SU-DHL-6 (cell line): ENCODE measurements around the gene GOLGA8R.
"Not testable (repeated sequence)": the region's sequence is repeated elsewhere in the genome, so short reads cannot be mapped to it uniquely, and the experiment has no call there.

Experiments
- H2AFZ ChIP-seq: fragments of 200-600 bp; sonication (generic); 2 replicates; pipeline ENCODE4 v1.6.1; 2014; ENCODE audit warnings: low read depth, mild to moderate bottlenecking, moderate library complexity, mixed read lengths, antibody characterized with exemption, low read length; ENCODE audit not compliant: severe bottlenecking
- H3F3A ChIP-seq: fragments of 200-600 bp; shearing (Covaris generic); 2 replicates; pipeline ENCODE4 v1.6.0; 2016; ENCODE audit warnings: antibody characterized with exemption, mild to moderate bottlenecking; ENCODE audit not compliant: insufficient read depth
- H3K27ac ChIP-seq: fragments of 200-600 bp; sonication (generic); 2 replicates; pipeline ENCODE4 v1.5.1; 2016; ENCODE audit warnings: low read depth, mild to moderate bottlenecking, low read length, moderate library complexity, mixed read lengths
- H3K27me3 ChIP-seq: fragments of 200-600 bp; sonication (generic), shearing (Covaris generic); 2 replicates; pipeline ENCODE4 v1.6.0; 2014; ENCODE audit warnings: mild to moderate bottlenecking, low read length
- H3K36me3 ChIP-seq: fragments of 200-600 bp; sonication (generic); 2 replicates; pipeline ENCODE4 v1.6.1; 2014; ENCODE audit warnings: mild to moderate bottlenecking, low read length, mixed read lengths
- H3K4me2 ChIP-seq: fragments of 300-600, 200-600 bp; shearing (Covaris generic), sonication (generic); 2 replicates; pipeline ENCODE4 v1.6.0; 2014; ENCODE audit warnings: low read length, low read depth, mild to moderate bottlenecking; ENCODE audit not compliant: poor library complexity, severe bottlenecking
- H3K4me3 ChIP-seq: fragments of 200-600 bp; sonication (generic); 2 replicates; pipeline ENCODE4 v1.5.1; 2014; ENCODE audit warnings: antibody characterized with exemption, low read length, mild to moderate bottlenecking, mixed read lengths; ENCODE audit not compliant: insufficient read depth, poor library complexity, severe bottlenecking
- H3K79me2 ChIP-seq: fragments of 200-600 bp; sonication (generic); 2 replicates; pipeline ENCODE4 v1.6.1; 2014; ENCODE audit warnings: mild to moderate bottlenecking, low read length, moderate library complexity; ENCODE audit not compliant: insufficient read depth
- H3K9ac ChIP-seq: fragments of 200-600 bp; sonication (generic); 2 replicates; pipeline ENCODE4 v1.7.0; 2014; ENCODE audit warnings: mild to moderate bottlenecking, low read length
- H3K9me2 ChIP-seq: fragments of 200-600 bp; sonication (generic); replicated peaks from 2 replicates; pipeline ENCODE4 v1.6.1; 2014; ENCODE audit warnings: low read length; ENCODE audit not compliant: insufficient read depth
- H3K9me3 ChIP-seq: fragments of 200-600 bp; sonication (generic); 2 replicates; pipeline ENCODE4 v1.6.1; 2014; ENCODE audit warnings: low read length, mixed read lengths; ENCODE audit not compliant: insufficient read depth
- H4K20me1 ChIP-seq: fragments of 200-600 bp; sonication (generic); 2 replicates; pipeline ENCODE4 v1.6.1; 2014; ENCODE audit warnings: low read depth, mild to moderate bottlenecking, antibody characterized with exemption, low read length, moderate library complexity, mixed read lengths

Gene GOLGA8R

GRCh38 chr15:30398988-30399387, 15.1 kb downstream of the GOLGA8R start:
- not testable (repeated sequence) for H3K27me3 ChIP-seq

GRCh38 chr15:30393664-30393991, 20.4 kb downstream of the GOLGA8R start:
- not testable (repeated sequence) for H3K4me2 ChIP-seq, H3K36me3 ChIP-seq, H3K9me3 ChIP-seq, H3K27ac ChIP-seq, H3K79me2 ChIP-seq, H3K9ac ChIP-seq, H4K20me1 ChIP-seq, H3K9me2 ChIP-seq, H3K27me3 ChIP-seq, H3K4me3 ChIP-seq, H2AFZ ChIP-seq, H3F3A ChIP-seq

More at GRCh38 chr15:30398988-30399387, 15.1 kb downstream of the GOLGA8R start:
- not testable (repeated sequence) for H3K27ac ChIP-seq, H4K20me1 ChIP-seq, H3K4me2 ChIP-seq, H3K9me3 ChIP-seq, H3K36me3 ChIP-seq, H2AFZ ChIP-seq, H3F3A ChIP-seq, H3K9ac ChIP-seq, H3K9me2 ChIP-seq, H3K79me2 ChIP-seq, H3K4me3 ChIP-seq

GRCh38 chr15:30392766-30393663, 21.0 kb downstream of the GOLGA8R start, which contains the start of gene CHRFAM7A:
CHRFAM7A (minus strand) TSS chr15:30393540; CDS start chr15:30383351, 10,189 bp downstream.
- H3F3A ChIP-seq, H3K27me3 ChIP-seq, H3K4me2 ChIP-seq, H3K36me3 ChIP-seq, H3K9me3 ChIP-seq, H4K20me1 ChIP-seq, H3K9me2 ChIP-seq, H2AFZ ChIP-seq, H3K9ac ChIP-seq, H3K27ac ChIP-seq, H3K79me2 ChIP-seq, H3K4me3 ChIP-seq: not testable (repeated sequence)

DNA sequence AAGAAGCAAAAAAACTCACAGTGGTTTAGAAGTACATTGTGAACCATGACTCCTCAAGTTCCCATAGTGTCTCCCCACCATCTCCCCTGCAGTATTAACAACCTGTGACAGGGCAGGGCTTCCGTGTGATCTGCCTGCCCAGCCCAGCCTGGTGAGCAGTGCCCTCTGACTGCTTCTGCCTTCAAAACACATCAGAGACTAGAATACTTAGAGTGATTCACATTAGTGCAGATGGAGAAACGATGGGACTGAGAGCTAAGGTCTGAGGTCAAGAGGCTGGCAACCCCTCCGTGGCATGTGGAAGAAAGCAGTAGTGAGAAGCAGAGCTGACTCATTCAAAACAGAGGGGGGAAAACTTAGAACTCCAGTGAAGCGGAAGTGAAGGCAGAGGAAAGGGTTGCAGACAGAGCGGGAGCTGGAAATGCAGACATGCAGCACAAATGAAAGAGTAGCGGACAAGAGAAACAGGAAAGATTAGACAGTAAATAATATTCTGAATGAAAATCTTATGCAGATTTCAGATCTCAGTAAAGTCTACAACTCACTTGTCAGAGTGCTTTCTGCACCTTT, 27.7 kb downstream of the GOLGA8R start:
- not testable (repeated sequence) for H4K20me1 ChIP-seq, H3K9me2 ChIP-seq, H3K4me2 ChIP-seq, H3K27ac ChIP-seq, H3K9ac ChIP-seq, H3F3A ChIP-seq, H3K9me3 ChIP-seq, H3K36me3 ChIP-seq, H2AFZ ChIP-seq, H3K27me3 ChIP-seq, H3K4me3 ChIP-seq, H3K79me2 ChIP-seq

- H3K9me2 ChIP-seq, H3K27me3 ChIP-seq, H3K9me3 ChIP-seq, H3K36me3 ChIP-seq, H4K20me1 ChIP-seq, H3K4me2 ChIP-seq, H2AFZ ChIP-seq, H3K9ac ChIP-seq, H3F3A ChIP-seq, H3K4me3 ChIP-seq, H3K79me2 ChIP-seq, H3K27ac ChIP-seq: not testable (repeated sequence)
Measured at GRCh38 chr15:30377082-30377413, 37.0 kb downstream of the GOLGA8R start.

DNA sequence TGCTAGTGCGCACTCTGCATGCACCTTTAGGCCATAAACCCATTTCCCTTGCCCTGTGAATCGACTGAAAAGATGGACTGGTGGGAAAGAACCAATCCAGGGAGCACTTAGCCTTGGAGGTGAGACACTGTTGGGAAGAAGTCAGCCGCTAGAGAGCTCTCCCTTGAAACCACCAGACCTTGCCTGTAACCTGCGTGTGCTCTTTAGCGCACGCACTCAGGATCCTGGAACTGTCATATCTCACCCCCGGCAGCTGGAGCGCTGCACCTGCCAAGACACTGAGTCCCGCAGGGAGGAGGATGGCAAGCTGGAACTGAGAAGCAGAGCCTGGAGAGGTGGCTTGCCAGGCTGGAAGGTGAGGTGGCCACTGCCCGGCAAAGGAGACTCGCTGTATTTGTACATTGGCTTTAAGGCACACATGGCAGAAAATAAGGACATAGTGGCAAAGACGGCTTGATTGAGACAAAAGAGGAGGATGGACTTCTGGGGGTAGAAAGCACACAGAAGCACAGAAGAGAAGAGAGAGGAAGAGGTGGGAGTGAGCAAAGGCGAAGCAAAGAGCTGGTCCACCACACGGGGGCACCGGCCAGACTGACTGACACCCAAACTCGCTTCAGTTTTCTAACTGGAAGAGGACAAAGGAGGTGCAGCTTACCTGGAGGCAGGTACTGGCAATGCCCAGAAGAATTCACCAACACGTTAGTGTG, 37.5 kb downstream of the GOLGA8R start:
- not testable (repeated sequence) for H3K36me3 ChIP-seq, H3K9me2 ChIP-seq, H4K20me1 ChIP-seq, H2AFZ ChIP-seq, H3K27me3 ChIP-seq, H3K9ac ChIP-seq, H3K27ac ChIP-seq, H3K4me2 ChIP-seq, H3F3A ChIP-seq, H3K4me3 ChIP-seq, H3K79me2 ChIP-seq, H3K9me3 ChIP-seq

DNA sequence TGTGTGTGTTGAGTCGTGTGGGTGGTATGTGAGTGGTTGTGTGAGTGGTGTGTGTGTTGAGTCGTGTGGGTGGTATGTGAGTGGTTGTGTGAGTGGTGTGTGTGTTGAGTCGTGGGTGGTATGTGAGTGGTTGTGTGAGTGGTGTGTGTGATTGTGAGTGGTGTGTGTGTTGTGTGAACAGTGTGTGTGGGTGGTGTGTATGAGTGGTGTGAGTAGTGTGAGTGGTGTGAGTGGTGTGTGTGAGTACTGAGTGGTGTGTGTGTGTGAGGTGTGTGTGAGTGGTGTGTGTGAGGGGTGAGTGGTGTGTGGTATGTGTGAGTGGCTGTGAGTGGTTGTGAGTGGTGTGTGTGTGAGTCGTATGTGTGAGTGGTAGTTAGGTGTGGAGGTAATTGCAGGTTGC, 38.2 kb downstream of the GOLGA8R start:
- H3K9me3 ChIP-seq, H3F3A ChIP-seq, H3K27me3 ChIP-seq, H3K4me3 ChIP-seq, H3K36me3 ChIP-seq, H3K9me2 ChIP-seq, H4K20me1 ChIP-seq, H3K4me2 ChIP-seq, H3K27ac ChIP-seq, H3K9ac ChIP-seq, H2AFZ ChIP-seq, H3K79me2 ChIP-seq: not testable (repeated sequence)

DNA sequence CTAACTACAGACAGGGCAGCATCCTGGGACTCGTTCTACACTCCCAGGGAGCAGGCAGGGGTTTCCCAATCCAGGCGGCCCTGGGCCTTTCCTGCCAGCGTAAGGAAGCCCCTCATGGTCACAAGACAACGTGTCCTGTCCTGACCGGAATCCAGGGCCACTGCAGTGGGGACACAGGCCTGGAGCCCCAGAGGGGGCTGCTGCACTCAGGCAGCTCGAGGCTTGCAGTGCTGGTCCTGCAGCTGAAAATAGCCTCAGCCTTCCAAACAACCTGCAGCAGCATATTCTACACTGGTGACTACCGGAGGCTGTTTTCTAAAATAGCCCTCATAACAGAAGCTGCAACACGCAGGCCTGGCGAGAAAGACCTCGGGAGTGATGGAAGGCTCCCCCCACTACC, 39.2 kb downstream of the GOLGA8R start:
- H3K9me2 ChIP-seq, H3K79me2 ChIP-seq, H3K9ac ChIP-seq, H3F3A ChIP-seq, H3K27ac ChIP-seq, H3K9me3 ChIP-seq, H3K4me3 ChIP-seq, H3K27me3 ChIP-seq, H3K4me2 ChIP-seq, H4K20me1 ChIP-seq, H2AFZ ChIP-seq, H3K36me3 ChIP-seq: not testable (repeated sequence)
